H1 (cell line): ENCODE measurements around the gene P3R3URF. TPM values are rescaled to one million over a fixed set of nuclear protein-coding genes. Genes with fewer than 3 reads are reported as not detected.

Experiments
- CTCF ChIA-PET: fragments of 300-600 bp; sonication (Branson Sonifier 250); formaldehyde crosslinking; loops from one replicate; lab custom pipeline; 2021; ENCODE audit not compliant: partially characterized antibody; lab: Charles Lee
- POLR2A ChIA-PET: fragments of 300-600 bp; sonication (Branson Sonifier 250); formaldehyde crosslinking; loops from one replicate; lab custom pipeline; 2021; ENCODE audit warnings: inconsistent platforms; ENCODE audit not compliant: partially characterized antibody; lab: Charles Lee
- DNase-seq, 2 experiments: peaks; one replicate each; pipeline versions ENCODE4 v3.0.0 to v3.0.0-alpha.2; 2010 to 2022; ENCODE audit warnings: low spot score in 2 of 2, low read depth in 1 of 2, mixed read lengths in 1 of 2
- FAIRE-seq: peaks from 2 replicates; lab custom pipeline; 2011; peaks lifted over from hg19 to GRCh38; lab: Jason Lieb, UNC
- H2AFZ ChIP-seq: 2 replicates; pipeline ENCODE4 v1.8.1; 2012; ENCODE audit warnings: low read length, inconsistent platforms
- H2AK5ac ChIP-seq: 2 replicates; pipeline ENCODE4 v1.6.1; 2013; ENCODE audit warnings: low read depth, low read length
- H2BK120ac ChIP-seq: replicated peaks from 2 replicates; pipeline ENCODE3; 2013; ENCODE audit warnings: low read depth, low read length, inconsistent platforms
- H2BK12ac ChIP-seq: 2 replicates; pipeline ENCODE4 v1.6.1; 2013; ENCODE audit warnings: low read depth, low read length
- H2BK15ac ChIP-seq: 2 replicates; pipeline ENCODE4 v1.6.1; 2013; ENCODE audit warnings: low read length
- H2BK20ac ChIP-seq: 2 replicates; pipeline ENCODE4 v1.6.1; 2013; ENCODE audit warnings: low read length
- H2BK5ac ChIP-seq: 2 replicates; pipeline ENCODE4 v1.6.1; 2013; ENCODE audit warnings: low read depth, low read length
- H3K14ac ChIP-seq: 2 replicates; pipeline ENCODE4 v1.6.1; 2013; ENCODE audit warnings: inconsistent platforms; ENCODE audit not compliant: insufficient read length
- H3K18ac ChIP-seq: 2 replicates; pipeline ENCODE4 v1.6.1; 2013; ENCODE audit warnings: low read length; ENCODE audit errors: extremely low read depth
- H3K23ac ChIP-seq: 2 replicates; pipeline ENCODE4 v1.6.1; 2013; ENCODE audit warnings: inconsistent platforms; ENCODE audit not compliant: insufficient read length
- H3K23me2 ChIP-seq: 2 replicates; pipeline ENCODE4 v1.6.1; 2013; ENCODE audit warnings: low read depth, low read length
- H3K27ac ChIP-seq: 2 replicates; pipeline ENCODE4 v1.6.1; 2011; ENCODE audit warnings: low read depth, low read length, inconsistent platforms
- H3K27me3 ChIP-seq, 4 experiments: replicated peaks in 1 of 4; 1 replicate in 1 of 4; 2 replicates in 3 of 4; pipeline versions ENCODE4 v1.6.1 to v1.8.1; 2011 to 2013; ENCODE audit warnings: low read length in 3 of 4, mild to moderate bottlenecking in 3 of 4, inconsistent platforms in 2 of 4, mixed read lengths in 2 of 4, moderate library complexity in 1 of 4; ENCODE audit not compliant: control insufficient read depth in 3 of 4, insufficient read depth in 3 of 4; ENCODE audit errors: extremely low read depth in 1 of 4
- H3K36me3 ChIP-seq, 4 experiments: 2 replicates each; pipeline versions ENCODE4 v1.6.1 to v1.8.1; 2011 to 2013; ENCODE audit warnings: mild to moderate bottlenecking in 4 of 4, low read length in 3 of 4, moderate library complexity in 2 of 4, control low read depth in 1 of 4, inconsistent platforms in 1 of 4; ENCODE audit not compliant: insufficient read depth in 4 of 4, control insufficient read depth in 2 of 4
- H3K4ac ChIP-seq: replicated peaks from 2 replicates; pipeline ENCODE3; 2013; ENCODE audit warnings: low read length, low read depth, mixed read lengths, inconsistent platforms; ENCODE audit not compliant: insufficient read length
- H3K4me1 ChIP-seq, 4 experiments: replicated peaks in 1 of 4; 1 replicate in 1 of 4; 2 replicates in 3 of 4; pipeline versions ENCODE4 v1.6.1 to v1.8.1; 2011 to 2013; ENCODE audit warnings: low read length in 3 of 4, inconsistent platforms in 2 of 4, mixed read lengths in 1 of 4; ENCODE audit not compliant: insufficient read depth in 4 of 4, control insufficient read depth in 3 of 4
- H3K4me2 ChIP-seq, 2 experiments: 2 replicates each; pipeline versions ENCODE4 v1.6.1 to v1.8.1; 2011 to 2013; ENCODE audit warnings: low read depth in 2 of 2, low read length in 2 of 2, control low read depth in 1 of 2, inconsistent platforms in 1 of 2, mild to moderate bottlenecking in 1 of 2; ENCODE audit not compliant: insufficient read depth in 1 of 2
- H3K4me3 ChIP-seq, 4 experiments: fragments of 200-600, 300-600 bp in 1 of 4; sonication (generic), shearing (Covaris generic), sonication (Bioruptor Twin) in 1 of 4; 2 replicates each; pipeline versions ENCODE4 v1.5.1 to v1.8.1; 2011 to 2016; ENCODE audit warnings: low read length in 4 of 4, low read depth in 3 of 4, control low read depth in 2 of 4, inconsistent platforms in 2 of 4, mild to moderate bottlenecking in 2 of 4, mixed read lengths in 1 of 4, moderate library complexity in 1 of 4; ENCODE audit not compliant: insufficient read depth in 2 of 4; ENCODE audit errors: extremely low read depth in 1 of 4
- H3K56ac ChIP-seq: replicated peaks from 2 replicates; pipeline ENCODE3; 2013; ENCODE audit warnings: low read depth, mild to moderate bottlenecking, mixed read lengths, low read length, inconsistent platforms; ENCODE audit not compliant: insufficient read length
- H3K79me1 ChIP-seq: 2 replicates; pipeline ENCODE4 v1.6.1; 2013; ENCODE audit warnings: low read depth, low read length, control low read depth
- H3K79me2 ChIP-seq, 2 experiments: 2 replicates each; pipeline versions ENCODE4 v1.6.1 to v1.8.1; 2012 to 2013; ENCODE audit warnings: low read length in 2 of 2, mild to moderate bottlenecking in 2 of 2, inconsistent platforms in 1 of 2; ENCODE audit not compliant: insufficient read depth in 2 of 2, control insufficient read depth in 1 of 2
- H3K9ac ChIP-seq, 4 experiments: replicated peaks in 1 of 4; 1 replicate in 1 of 4; 2 replicates in 3 of 4; pipeline versions ENCODE4 v1.6.1 to v1.8.1; 2011 to 2013; ENCODE audit warnings: low read depth in 3 of 4, low read length in 3 of 4, control low read depth in 2 of 4, mild to moderate bottlenecking in 2 of 4, moderate library complexity in 2 of 4, inconsistent platforms in 1 of 4; ENCODE audit errors: extremely low read depth in 1 of 4
- H3K9me3 ChIP-seq, 2 experiments: 2 replicates each; pipeline versions ENCODE4 v1.6.1 to v1.8.1; 2012 to 2013; ENCODE audit warnings: mild to moderate bottlenecking in 2 of 2, moderate library complexity in 2 of 2, control low read depth in 1 of 2, inconsistent platforms in 1 of 2, low read depth in 1 of 2, low read length in 1 of 2, mixed read lengths in 1 of 2; ENCODE audit not compliant: insufficient read depth in 2 of 2
- H4K20me1 ChIP-seq, 2 experiments: replicated peaks in 1 of 2; 2 replicates each; pipeline versions ENCODE3 to v1.8.1; 2011 to 2013; ENCODE audit warnings: inconsistent platforms in 2 of 2, low read length in 2 of 2, mild to moderate bottlenecking in 1 of 2; ENCODE audit not compliant: insufficient read depth in 2 of 2, control insufficient read depth in 1 of 2
- H4K5ac ChIP-seq: 2 replicates; pipeline ENCODE4 v1.6.1; 2013; ENCODE audit warnings: low read length, low read depth, mixed read lengths, inconsistent platforms; ENCODE audit not compliant: insufficient read length
- H4K8ac ChIP-seq: 2 replicates; pipeline ENCODE4 v1.8.0; 2013; ENCODE audit warnings: mild to moderate bottlenecking, moderate library complexity, low read length, inconsistent platforms; ENCODE audit not compliant: insufficient read depth; ENCODE audit errors: extremely low read depth
- H4K91ac ChIP-seq: replicated peaks from 2 replicates; pipeline ENCODE3; 2013; ENCODE audit warnings: low read length, mixed read lengths, inconsistent platforms; ENCODE audit not compliant: insufficient read length
- CBX8 ChIP-seq: fragments of 300-800, 300-1000 bp; sonication (generic); IDR thresholded peaks from 2 replicates; pipeline ENCODE4 v1.7.1; 2016; ENCODE audit warnings: low read depth, low read length, borderline replicate concordance
- CTBP2 ChIP-seq: IDR thresholded peaks from 2 replicates; pipeline ENCODE4 v1.7.0; 2011; ENCODE audit warnings: borderline replicate concordance, mild to moderate bottlenecking, moderate library complexity, mixed read lengths, low read length; ENCODE audit not compliant: insufficient read depth, insufficient read length
- FOSL1 ChIP-seq: IDR thresholded peaks from 2 replicates; pipeline ENCODE4 v1.6.1; 2011; ENCODE audit warnings: mild to moderate bottlenecking, low read depth, low read length, moderate library complexity; ENCODE audit not compliant: insufficient read depth
- HDAC2 ChIP-seq, 2 experiments: fragments of 300-600 bp in 1 of 2; sonication (generic) in 1 of 2; IDR thresholded peaks; 2 replicates each; pipeline ENCODE4 v1.6.1; 2011 to 2012; ENCODE audit warnings: low read depth in 2 of 2, low read length in 2 of 2, mild to moderate bottlenecking in 2 of 2, moderate library complexity in 2 of 2, borderline replicate concordance in 1 of 2, inconsistent platforms in 1 of 2
- HDAC6 ChIP-seq: IDR thresholded peaks from one replicate; pipeline ENCODE4 v1.7.1; 2012; ENCODE audit warnings: low read depth, mild to moderate bottlenecking, inconsistent platforms, low read length, moderate library complexity
- JUN ChIP-seq: IDR thresholded peaks from 2 replicates; pipeline ENCODE4 v1.6.1; 2011; ENCODE audit warnings: low read depth, mild to moderate bottlenecking, improper control_type of control experiment, low read length
- KDM1A ChIP-seq: fragments of 200-600, 300-600 bp; sonication (generic); IDR thresholded peaks from 2 replicates; pipeline ENCODE4 v1.7.1; 2016; ENCODE audit warnings: mild to moderate bottlenecking, low read length, borderline replicate concordance
- MAX ChIP-seq: IDR thresholded peaks from 2 replicates; pipeline ENCODE4 v1.6.1; 2012; ENCODE audit warnings: inconsistent platforms
- SIN3A ChIP-seq, 2 experiments: IDR thresholded peaks in 1 of 2; conservative IDR thresholded peaks in 1 of 2; 2 replicates each; pipeline ENCODE4 v1.6.1; 2011 to 2012; ENCODE audit warnings: low read length in 2 of 2, improper control_type of control experiment in 1 of 2, low read depth in 1 of 2, mild to moderate bottlenecking in 1 of 2
- TAF7 ChIP-seq: optimal IDR thresholded peaks from 2 replicates; pipeline ENCODE3; 2011; ENCODE audit warnings: low read depth, mild to moderate bottlenecking, inconsistent platforms, low read length, moderate library complexity, borderline replicate concordance
- WGBS, 2 experiments: shearing (Covaris generic) in 1 of 2; methylation state at CpG; one replicate each; pipeline versions ENCODE4 v1.1.6 to v1.1.7; 2013 to 2015; ENCODE audit warnings: low lambda C conversion rate in 2 of 2, mixed read lengths in 2 of 2, inconsistent platforms in 1 of 2, low coverage in 1 of 2, missing lambda C conversion rate in 1 of 2; ENCODE audit not compliant: insufficient replicate concordance in 2 of 2, insufficient coverage in 1 of 2, insufficient read length in 1 of 2; ENCODE audit errors: extremely low coverage in 1 of 2, missing lambda C conversion rate in 1 of 2; 5-methylcytosine and 5-hydroxymethylcytosine counted together
- polyA plus RNA-seq, 7 experiments: library from polyadenylated mRNA; depleted of rRNA in 3 of 7; stranded (reverse) in 5 of 7; unstranded in 2 of 7; fragments of >200 nt in 5 of 7; fragments of 200-250 nt in 2 of 7; gene quantifications; 1 replicate in 5 of 7; 2 replicates in 1 of 7; 4 replicates in 1 of 7; pipeline versions ENCODE4 v1.2.1 to v1.2.3, GENCODE V29; 2011 to 2013; ENCODE audit warnings: missing spikeins in 2 of 7, mixed read lengths in 2 of 7
- total RNA-seq: library from RNA; stranded (reverse); fragmentation: NEBNext Ultra II Directional; extraction: Animal tissue kit (Norgen Biotek cat#: 25700); gene quantifications from 2 replicates; pipeline ENCODE4 v1.2.1, GENCODE V29; 2021
- TF ChIP-seq, protein P1 (sequence below): IDR thresholded peaks from 2 replicates; pipeline ENCODE4 v1.6.1; 2011; ENCODE audit warnings: low read depth, mild to moderate bottlenecking, low read length; ENCODE audit not compliant: insufficient read depth

Gene P3R3URF
- total and polyA plus RNA-seq, 2 of the 8 experiments (the other 6 are each of a cell fraction or from before 2014, with no cell fraction given): not detected

DNA sequence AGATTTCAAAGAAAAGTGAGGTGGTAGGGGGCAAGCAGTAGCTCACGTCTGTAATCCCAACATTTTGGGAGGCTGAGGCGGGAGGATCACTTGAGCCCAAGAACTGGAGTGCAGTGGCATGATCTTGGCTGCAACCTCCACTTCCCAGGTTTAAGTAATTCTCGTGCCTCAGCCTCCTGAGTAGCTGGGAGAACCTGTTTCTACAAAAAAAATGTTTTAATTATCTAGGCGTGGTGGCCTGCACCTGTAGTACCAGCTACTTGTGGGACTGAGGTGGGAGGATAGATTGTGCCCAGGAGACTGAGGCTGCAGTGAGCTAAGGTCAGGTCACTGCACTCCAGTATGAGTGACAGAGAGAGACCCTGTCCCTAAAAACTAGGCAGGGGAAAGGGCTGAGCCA is 4.0 kb downstream of the P3R3URF start:
- Histone ChIP-seq H4K5ac (no peak overlapping the region), H2AK5ac (no peak overlapping the region), H4K8ac (no peak overlapping the region), H3K23ac (no peak overlapping the region), H3K79me1 (0 out of 2 replicates have a peak, but pooled peaks cover 3% of the 10 kb centered on the region), H2BK15ac (no peak overlapping the region), H3K36me3 (no peaks in the 10 kb centered on the region), H3K4ac (no peak overlapping the region), H4K91ac (no peak overlapping the region), H2BK20ac (no peak overlapping the region), H3K23me2 (no peaks in the 10 kb centered on the region), H3K9ac (no peak overlapping the region), H4K20me1 (peaks cover 0 to 1% of the 10 kb centered on the region in 2 experiments), H3K4me3 (no peak overlapping the region), H3K4me1 (peaks cover 4 to 23% (median 13%) of the 10 kb centered on the region in 4 experiments), H3K27me3 (peaks cover 0 to 8% (median 4%) of the 10 kb centered on the region in 4 experiments; a peak in 5 of 7 replicates), H3K14ac (no peak overlapping the region), H2AFZ (no peak overlapping the region), H3K56ac (no peak overlapping the region), H2BK5ac (no peak overlapping the region), H3K4me2 (no peak overlapping the region), H2BK12ac (no peak overlapping the region), H3K18ac (no peak overlapping the region), H3K9me3 (no peaks in the 10 kb centered on the region), H3K27ac (no peak overlapping the region), H2BK120ac (no peak overlapping the region), H3K79me2 (no peaks in the 10 kb centered on the region)
- FAIRE-seq: no peak
- WGBS, 2 experiments: 91% methylated on average over 4 of the region's 4 CpGs; no CpG with 5 or more reads in 1 of the 2 experiments
- POLR2A ChIA-PET: interaction anchor here (0.9 to 1.2 kb wide), 2 partner anchors 27 to 139 kb away, joined by 3 read pairs; no protein-coding TSS in a partner anchor
- no peak for TF ChIP-seq KDM1A
- TF ChIP-seq JUN: no peak
- no peak for TF ChIP-seq CTBP2
- TF ChIP-seq HDAC6: no peak
- TF ChIP-seq HDAC2 (IDR thresholded peaks at IDR 0.05; ENCODE audit: borderline replicate concordance in 1 of 2, low read depth in 2 of 2, low read length in 2 of 2): no peak
- no peak for TF ChIP-seq MAX
- no peak for TF ChIP-seq FOSL1
- TF ChIP-seq CBX8: no peak
- TF ChIP-seq, protein P1, sequence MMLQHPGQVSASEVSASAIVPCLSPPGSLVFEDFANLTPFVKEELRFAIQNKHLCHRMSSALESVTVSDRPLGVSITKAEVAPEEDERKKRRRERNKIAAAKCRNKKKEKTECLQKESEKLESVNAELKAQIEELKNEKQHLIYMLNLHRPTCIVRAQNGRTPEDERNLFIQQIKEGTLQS: no peak
- TF ChIP-seq TAF7: no peak
- TF ChIP-seq SIN3A (conservative IDR thresholded peaks at IDR 0.05 in 1 of 2, IDR thresholded peaks at IDR 0.05 in 1 of 2; ENCODE audit: low read depth in 1 of 2, low read length in 2 of 2): no peak
- no peak for DNase-seq
- CTCF ChIA-PET: interaction anchor here (0.9 to 8.7 kb wide), 5 partner anchors 12 to 136 kb away, joined by 3 to 67 read pairs (median 6); no protein-coding TSS in a partner anchor
